Measurements from ENCODE around the gene BRD9.
"Not testable (repeated sequence)": the region's sequence is repeated elsewhere in the genome, so short reads cannot be mapped to it uniquely, and the experiment has no call there.

Gene BRD9

DNA sequence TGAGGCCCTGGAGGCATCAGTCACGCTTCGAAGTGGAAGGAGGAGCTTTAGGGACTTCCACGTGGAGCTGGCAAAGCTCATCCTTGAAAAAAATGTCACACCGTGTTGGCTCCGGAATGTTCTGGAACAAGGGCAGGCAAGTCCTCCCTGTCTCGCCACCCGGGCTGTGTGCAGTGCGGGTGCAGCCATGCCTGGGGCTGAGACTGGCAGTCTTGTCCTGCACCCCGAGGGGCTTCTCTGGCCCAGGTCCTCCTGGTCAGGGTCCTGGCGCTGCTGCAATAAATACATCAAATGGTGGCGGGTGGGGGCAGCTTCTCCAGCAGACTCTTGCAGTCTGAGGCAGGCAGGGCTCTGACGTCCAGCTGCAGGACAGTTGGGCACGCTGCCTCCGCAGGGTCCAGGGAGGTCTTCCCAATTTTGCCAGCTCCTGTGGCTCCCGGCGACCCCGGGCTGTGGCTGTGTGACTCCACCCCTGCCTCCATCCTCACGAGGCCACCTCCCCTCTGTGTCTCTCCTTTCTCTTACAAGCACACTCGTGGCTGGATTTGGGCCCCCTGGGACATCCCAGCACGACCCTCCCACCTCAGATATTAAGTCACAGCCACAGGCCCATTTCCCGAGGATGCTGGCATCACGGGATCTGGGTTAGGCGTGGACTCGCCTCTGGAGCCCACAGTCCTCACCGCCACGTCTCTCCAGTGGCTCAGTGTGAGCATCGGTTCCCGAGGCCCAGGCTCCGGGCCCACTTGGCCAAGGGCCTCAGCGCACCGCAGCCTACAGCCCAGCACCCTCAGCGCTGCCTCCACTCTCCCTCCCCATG lies 50.0 kb downstream of the BRD9 start:
- H3K27me3 ChIP-seq (ENCODE audit: control insufficient read depth, insufficient read depth, low read length); H3K36me3 ChIP-seq (ENCODE audit: control insufficient read depth, insufficient read depth, low read length); H3K4me3 ChIP-seq (ENCODE audit: low read length); H3K9me3 ChIP-seq (ENCODE audit: control insufficient read depth, low read length); H3K4me1 ChIP-seq (ENCODE audit: control insufficient read depth, insufficient read depth, low read length); H3K9ac ChIP-seq (ENCODE audit: low read length): not testable (repeated sequence)

DNA sequence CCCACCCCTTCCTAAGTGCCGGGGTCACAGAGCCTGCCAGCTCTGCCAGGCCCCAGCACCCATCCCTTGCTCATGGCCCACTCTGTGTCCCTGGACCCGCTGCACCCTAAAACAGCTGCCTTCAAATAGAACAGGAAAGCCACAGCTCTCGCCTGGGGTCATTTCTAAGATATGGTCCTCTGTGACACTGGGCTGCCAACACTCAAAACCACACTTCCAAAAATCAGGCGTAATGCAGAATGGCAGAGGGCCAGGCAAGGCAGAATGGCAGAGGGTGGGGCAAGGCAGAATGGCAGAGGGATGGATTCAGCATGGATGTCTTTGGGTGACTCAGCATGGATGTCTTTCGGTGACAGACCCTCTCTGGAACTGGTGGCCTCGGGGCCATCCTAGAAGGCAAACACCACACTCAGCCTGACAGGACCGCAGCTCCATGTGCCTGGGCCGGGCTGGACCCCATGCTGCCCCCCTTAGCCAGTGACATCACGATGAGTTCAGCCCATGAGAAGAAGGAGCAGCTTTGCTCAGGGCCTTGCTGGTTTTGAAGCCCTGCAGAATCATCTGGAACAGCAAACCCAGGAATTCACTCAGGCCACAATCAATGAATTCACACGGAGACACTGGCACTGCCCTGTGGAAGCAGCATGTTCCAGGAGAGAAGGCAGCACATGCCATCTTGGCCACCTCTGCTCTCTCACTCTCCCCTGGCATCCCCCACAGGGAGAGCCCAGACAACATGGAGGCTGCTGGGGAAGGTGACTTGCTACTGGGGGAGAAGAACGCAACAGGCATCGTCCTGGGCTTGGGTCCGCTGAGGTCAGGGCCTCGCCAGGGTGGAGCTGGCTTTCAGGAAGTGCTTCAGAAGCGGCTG lies 50.8 kb downstream of the BRD9 start:
- H3K4me1 ChIP-seq (ENCODE audit: control insufficient read depth, insufficient read depth, low read length); H3K9me3 ChIP-seq (ENCODE audit: control insufficient read depth, low read length); H3K9ac ChIP-seq (ENCODE audit: low read length); H3K27me3 ChIP-seq (ENCODE audit: control insufficient read depth, insufficient read depth, low read length); H3K4me3 ChIP-seq (ENCODE audit: low read length); H3K36me3 ChIP-seq (ENCODE audit: control insufficient read depth, insufficient read depth, low read length): not testable (repeated sequence)

DNA sequence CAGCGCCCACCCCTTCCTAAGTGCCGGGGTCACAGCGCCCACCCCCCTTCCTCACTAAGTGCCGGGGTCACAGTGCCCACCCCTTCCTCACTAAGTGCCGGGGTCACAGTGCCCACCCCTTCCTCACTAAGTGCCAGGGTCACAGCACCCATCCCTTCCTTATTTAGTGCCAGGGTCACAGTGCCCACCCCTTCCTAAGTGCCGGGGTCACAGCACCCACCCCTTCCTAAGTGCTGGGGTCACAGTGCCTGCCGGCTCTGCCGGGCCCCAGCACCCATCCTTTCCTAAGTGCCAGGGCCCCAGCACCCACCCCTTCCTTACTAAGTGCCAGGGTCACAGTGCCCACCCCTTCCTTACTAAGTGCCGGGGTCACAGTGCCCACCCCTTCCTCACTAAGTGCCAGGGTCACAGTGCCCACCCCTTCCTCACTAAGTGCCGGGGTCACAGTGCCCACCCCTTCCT lies 51.6 kb downstream of the BRD9 start:
- H3K4me3 ChIP-seq (ENCODE audit: low read length); H3K36me3 ChIP-seq (ENCODE audit: control insufficient read depth, insufficient read depth, low read length); H3K9me3 ChIP-seq (ENCODE audit: control insufficient read depth, low read length); H3K27me3 ChIP-seq (ENCODE audit: control insufficient read depth, insufficient read depth, low read length); H3K9ac ChIP-seq (ENCODE audit: low read length): not testable (repeated sequence)
- H3K4me1 ChIP-seq (ENCODE audit: control insufficient read depth, insufficient read depth, low read length), result peaks cover 11% of the 10 kb centered on the region

DNA sequence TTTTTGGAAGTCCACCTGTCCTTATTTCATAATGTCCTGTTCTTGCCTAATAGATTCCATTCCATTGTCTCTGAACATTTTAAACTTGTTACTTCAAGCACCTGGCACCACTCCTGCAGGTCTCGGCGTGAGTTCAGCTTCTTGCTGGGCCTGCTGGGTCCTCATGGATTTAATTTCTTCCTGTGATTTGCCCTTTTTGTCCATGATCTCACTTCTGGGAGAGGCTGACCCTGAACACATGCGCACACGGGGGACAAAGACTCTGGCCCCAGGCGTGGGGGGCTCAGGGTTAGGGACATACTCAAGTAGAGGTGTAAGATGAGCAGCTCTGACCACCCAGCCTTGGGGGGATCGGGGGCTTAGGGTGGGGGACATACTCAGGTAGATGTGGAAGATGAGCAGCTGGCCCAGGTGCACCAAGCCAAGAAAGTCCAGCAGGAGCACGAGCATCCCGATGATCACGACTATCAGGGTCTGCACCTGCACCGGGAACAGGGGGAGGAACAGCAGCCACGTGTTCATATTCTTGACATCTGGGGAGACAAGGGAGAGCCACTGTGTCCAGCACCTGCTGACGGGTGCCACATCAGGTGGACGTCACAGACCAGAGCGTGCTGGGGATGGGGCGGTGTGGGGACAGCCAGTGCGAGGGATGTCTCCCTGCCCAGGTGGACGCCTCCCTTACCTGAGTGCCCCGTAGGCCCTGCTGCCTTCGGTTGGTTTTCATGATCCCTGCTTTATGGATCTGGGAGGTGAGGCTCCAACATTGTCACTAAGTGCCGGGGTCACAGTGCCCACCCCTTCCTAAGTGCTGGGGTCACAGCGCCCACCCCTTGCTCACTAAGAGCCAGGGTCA lies 52.3 kb downstream of the BRD9 start:
- not testable (repeated sequence) for H3K4me3 ChIP-seq (ENCODE audit: low read length); H3K9ac ChIP-seq (ENCODE audit: low read length); H3K9me3 ChIP-seq (ENCODE audit: control insufficient read depth, low read length); H3K27me3 ChIP-seq (ENCODE audit: control insufficient read depth, insufficient read depth, low read length); H3K36me3 ChIP-seq (ENCODE audit: control insufficient read depth, insufficient read depth, low read length)
- H3K4me1 ChIP-seq (ENCODE audit: control insufficient read depth, insufficient read depth, low read length), result peaks cover 13% of the 10 kb centered on the region

DNA sequence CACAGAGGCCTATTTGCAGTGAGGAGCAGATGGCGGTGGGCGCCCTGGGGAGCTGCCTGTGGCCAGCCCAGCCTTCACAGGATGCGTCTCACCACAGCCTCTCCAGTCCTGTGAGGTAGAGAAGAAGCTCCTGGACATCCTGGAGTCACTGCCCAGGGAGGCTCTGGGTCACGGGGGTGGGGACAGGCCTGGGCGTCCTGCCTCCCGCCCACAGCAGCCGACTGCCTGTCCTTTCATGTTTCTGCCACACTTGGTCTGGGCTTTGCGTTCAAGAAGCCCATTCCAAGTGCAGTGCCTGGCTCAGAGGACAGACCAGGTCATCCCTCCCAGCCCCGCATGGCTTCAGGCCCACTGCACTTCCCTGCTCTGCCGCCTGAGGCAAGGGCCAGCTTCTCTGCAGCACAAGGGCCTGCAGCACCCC lies 54.2 kb downstream of the BRD9 start:
- H3K9ac ChIP-seq (ENCODE audit: low read length); H3K4me3 ChIP-seq (ENCODE audit: low read length); H3K9me3 ChIP-seq (ENCODE audit: control insufficient read depth, low read length); H3K36me3 ChIP-seq (ENCODE audit: control insufficient read depth, insufficient read depth, low read length); H3K27me3 ChIP-seq (ENCODE audit: control insufficient read depth, insufficient read depth, low read length): not testable (repeated sequence)
- peaks cover 13% of the 10 kb centered on the region for H3K4me1 ChIP-seq (ENCODE audit: control insufficient read depth, insufficient read depth, low read length)

DNA sequence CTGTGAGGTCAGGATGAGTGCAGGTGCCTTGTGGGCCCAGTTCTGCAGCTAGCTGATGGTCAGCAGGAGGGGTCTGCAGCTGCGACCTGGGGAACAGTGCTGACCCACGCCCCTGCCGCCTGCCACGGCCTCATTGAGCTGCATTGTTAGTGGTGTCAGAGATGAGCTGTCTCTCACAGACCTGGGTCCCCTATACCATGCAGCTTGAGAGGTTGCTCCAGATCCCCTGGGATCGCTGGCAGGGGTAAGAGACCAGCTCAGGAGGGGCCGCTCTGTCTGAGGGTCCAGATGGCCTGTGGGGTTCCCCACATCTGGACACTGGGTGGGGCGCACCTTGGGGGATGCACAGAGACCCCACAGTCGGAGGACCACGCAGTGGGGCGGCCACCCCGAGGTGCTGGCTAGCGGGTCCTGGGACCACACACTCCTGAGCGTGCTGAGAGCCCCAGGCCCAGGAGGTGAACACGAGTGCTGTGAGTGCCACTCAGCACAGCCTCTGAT lies 54.9 kb downstream of the BRD9 start:
- H3K4me3 ChIP-seq (ENCODE audit: low read length); H3K9me3 ChIP-seq (ENCODE audit: control insufficient read depth, low read length); H3K9ac ChIP-seq (ENCODE audit: low read length); H3K27me3 ChIP-seq (ENCODE audit: control insufficient read depth, insufficient read depth, low read length); H3K36me3 ChIP-seq (ENCODE audit: control insufficient read depth, insufficient read depth, low read length): not testable (repeated sequence)
- H3K4me1 ChIP-seq (ENCODE audit: control insufficient read depth, insufficient read depth, low read length), result peaks cover 13% of the 10 kb centered on the region

DNA sequence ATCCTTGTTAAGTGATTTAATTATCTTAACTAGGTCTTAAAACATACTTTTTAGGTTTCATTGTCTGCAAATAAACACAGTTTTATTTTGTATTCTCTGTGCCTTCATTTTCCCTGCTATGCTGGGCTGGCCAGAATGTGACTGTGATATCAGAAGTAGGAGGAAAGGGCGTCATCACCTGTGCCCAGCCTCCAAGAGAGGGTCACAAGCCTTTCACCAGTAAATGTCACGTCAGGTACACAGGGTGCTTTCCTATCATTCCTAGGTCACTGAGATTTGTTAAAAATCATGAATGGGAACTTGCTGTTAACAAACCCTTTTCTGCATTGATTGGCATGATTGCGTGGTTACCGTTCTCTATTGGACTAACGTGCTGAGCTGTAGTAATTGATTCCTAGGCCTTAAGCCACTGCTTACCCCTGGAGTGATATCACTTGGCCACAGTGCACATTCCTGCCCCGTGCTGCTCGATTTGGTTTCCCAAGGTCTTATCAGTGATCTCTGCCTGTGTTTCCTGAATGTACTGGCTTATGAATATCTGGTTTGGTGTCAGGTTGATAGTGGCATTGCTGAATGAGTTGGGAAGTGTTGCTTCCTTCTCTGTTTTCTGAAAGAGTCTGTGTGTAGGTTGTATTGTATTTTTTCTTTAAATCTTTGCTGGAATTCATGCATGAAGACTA lies 56.5 kb downstream of the BRD9 start:
- H3K4me3 ChIP-seq (ENCODE audit: low read length); H3K36me3 ChIP-seq (ENCODE audit: control insufficient read depth, insufficient read depth, low read length); H3K9me3 ChIP-seq (ENCODE audit: control insufficient read depth, low read length); H3K27me3 ChIP-seq (ENCODE audit: control insufficient read depth, insufficient read depth, low read length); H3K9ac ChIP-seq (ENCODE audit: low read length): not testable (repeated sequence)
- H3K4me1 ChIP-seq (ENCODE audit: control insufficient read depth, insufficient read depth, low read length), result peaks cover 13% of the 10 kb centered on the region

DNA sequence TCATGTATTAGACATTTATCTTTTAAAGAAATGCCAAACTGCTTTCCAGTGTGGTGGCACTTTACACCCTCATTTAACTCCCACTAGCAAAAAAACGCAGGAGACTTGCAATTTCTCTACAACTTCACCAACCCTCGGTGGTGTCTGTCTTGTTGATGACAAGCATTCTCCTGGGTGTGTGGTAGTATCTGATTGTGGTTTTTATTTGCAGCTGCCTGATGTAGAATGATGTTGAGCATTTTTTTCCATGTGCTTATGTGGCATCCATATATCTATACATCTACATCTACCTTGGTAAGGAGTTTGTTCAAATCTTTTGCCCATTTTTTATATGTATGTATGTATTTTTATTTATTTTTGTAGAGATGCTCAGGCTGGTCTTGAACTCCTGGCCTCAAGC lies 58.6 kb downstream of the BRD9 start:
- H3K36me3 ChIP-seq (ENCODE audit: control insufficient read depth, insufficient read depth, low read length); H3K27me3 ChIP-seq (ENCODE audit: control insufficient read depth, insufficient read depth, low read length); H3K9me3 ChIP-seq (ENCODE audit: control insufficient read depth, low read length); H3K4me3 ChIP-seq (ENCODE audit: low read length); H3K9ac ChIP-seq (ENCODE audit: low read length): not testable (repeated sequence)
- peaks cover 13% of the 10 kb centered on the region for H3K4me1 ChIP-seq (ENCODE audit: control insufficient read depth, insufficient read depth, low read length)

DNA sequence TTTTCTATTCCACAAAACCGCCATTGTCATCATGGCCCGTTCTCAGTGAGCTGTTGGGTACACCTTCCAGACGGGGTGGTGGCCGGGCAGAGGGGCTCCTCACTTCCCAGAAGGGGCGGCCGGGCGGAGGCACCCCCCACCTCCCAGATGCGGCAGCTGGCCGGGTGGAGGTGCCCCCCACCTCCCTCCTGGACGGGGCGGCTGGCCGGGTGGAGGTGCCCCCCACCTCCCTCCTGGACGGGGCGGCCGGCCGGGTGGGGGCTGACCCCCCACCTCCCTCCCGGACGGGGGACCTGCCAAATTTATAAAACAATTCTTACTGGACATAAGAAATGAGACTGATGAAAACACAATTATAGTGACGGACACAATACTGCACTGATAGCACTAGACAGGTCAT lies 64.4 kb downstream of the BRD9 start:
- not testable (repeated sequence) for H3K4me3 ChIP-seq (ENCODE audit: low read length); H3K4me1 ChIP-seq (ENCODE audit: control insufficient read depth, insufficient read depth, low read length); H3K9me3 ChIP-seq (ENCODE audit: control insufficient read depth, low read length); H3K27me3 ChIP-seq (ENCODE audit: control insufficient read depth, insufficient read depth, low read length); H3K9ac ChIP-seq (ENCODE audit: low read length); H3K36me3 ChIP-seq (ENCODE audit: control insufficient read depth, insufficient read depth, low read length)

DNA sequence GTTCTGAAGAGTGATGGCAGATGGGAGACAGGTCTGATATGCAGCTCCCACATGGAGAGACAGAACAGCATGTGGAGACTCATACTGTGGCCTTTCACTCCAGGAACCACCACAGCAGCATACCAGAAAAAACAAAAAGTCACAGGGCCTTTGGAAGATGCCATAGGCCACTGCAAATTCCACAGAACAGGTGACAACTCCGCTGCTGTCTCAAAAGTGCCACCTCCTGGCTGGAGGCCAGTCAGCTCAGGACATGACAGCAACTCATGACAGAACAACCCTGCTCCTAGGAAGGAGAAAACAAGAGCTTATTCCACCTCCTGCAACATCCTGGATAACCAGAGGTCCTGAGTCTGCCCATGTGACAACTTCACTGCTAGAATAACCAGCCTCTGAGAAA lies 67.1 kb downstream of the BRD9 start:
- not testable (repeated sequence) for H3K9me3 ChIP-seq (ENCODE audit: control insufficient read depth, low read length); H3K9ac ChIP-seq (ENCODE audit: low read length); H3K4me1 ChIP-seq (ENCODE audit: control insufficient read depth, insufficient read depth, low read length); H3K27me3 ChIP-seq (ENCODE audit: control insufficient read depth, insufficient read depth, low read length); H3K4me3 ChIP-seq (ENCODE audit: low read length); H3K36me3 ChIP-seq (ENCODE audit: control insufficient read depth, insufficient read depth, low read length)

DNA sequence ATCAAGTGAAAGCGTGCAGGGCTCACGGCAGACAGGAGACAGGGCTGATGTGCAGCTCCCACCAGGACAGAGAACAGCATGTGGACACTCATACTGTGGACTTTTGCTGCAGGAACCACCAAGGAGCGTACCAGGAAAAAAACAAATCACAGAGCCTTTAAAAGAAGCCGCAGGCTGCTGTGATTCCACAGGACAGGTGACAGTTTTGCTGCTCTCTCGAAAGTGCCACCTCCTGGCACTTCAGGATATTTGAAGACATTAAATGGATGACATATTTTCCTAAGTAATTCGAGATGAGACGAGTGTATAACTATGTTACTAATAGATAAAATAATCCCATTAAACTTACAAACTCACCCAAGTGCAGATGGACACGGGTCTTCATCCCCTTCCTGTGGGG lies 71.1 kb downstream of the BRD9 start:
- Histone ChIP-seq H3K36me3 (ENCODE audit: control insufficient read depth, insufficient read depth, low read length) (no peaks in the 10 kb centered on the region), H3K27me3 (ENCODE audit: control insufficient read depth, insufficient read depth, low read length) (no peaks in the 10 kb centered on the region), H3K9ac (ENCODE audit: low read length) (no peak overlapping the region), H3K4me1 (ENCODE audit: control insufficient read depth, insufficient read depth, low read length) (no peaks in the 10 kb centered on the region), H3K9me3 (ENCODE audit: control insufficient read depth, low read length) (no peaks in the 10 kb centered on the region), H3K4me3 (ENCODE audit: low read length) (no peak overlapping the region)
